Hepatocyte (in vitro differentiated cells): ENCODE results near the gene DCAF6.

Experiments used
- CTCF ChIP-seq: fragments of 200-600 bp; sonication (generic); IDR thresholded peaks from 2 replicates; pipeline ENCODE4 v1.5.1; 2016; ENCODE audit warnings: antibody characterized with exemption, mild to moderate bottlenecking; ENCODE audit not compliant: poor library complexity
- EZH2 ChIP-seq: fragments of 200-600 bp; sonication (generic); IDR thresholded peaks from 2 replicates; pipeline ENCODE4 v1.6.1; 2016; ENCODE audit warnings: antibody characterized with exemption, mild to moderate bottlenecking, borderline replicate concordance
- EZH2phosphoT487 ChIP-seq: fragments of 200-600 bp; sonication (generic); IDR thresholded peaks from one replicate; pipeline ENCODE4 v1.6.1; 2018; ENCODE audit warnings: antibody characterized with exemption, mild to moderate bottlenecking, low read depth, moderate library complexity; ENCODE audit not compliant: unreplicated experiment, severe bottlenecking

- TF ChIP-seq CTCF (no peak), EZH2phosphoT487 (no peak), EZH2 (no peak)
Measured at GRCh38 chr1:167935216-167936067, 1.0 kb upstream of the DCAF6 start.
